GM18867 (cell line): ENCODE results near the gene KCTD3.
A peak's percentile ranks its signal among the peaks of the same experiment; 100 is the strongest.

Experiments
- ATAC-seq: cut with Tn5 transposase; IDR thresholded peaks from one replicate; pipeline ENCODE4 v1.9.1; 2021; ENCODE audit warnings: mild to moderate bottlenecking, moderate library complexity; ENCODE audit not compliant: unreplicated experiment

The KCTD3 gene

DNA sequence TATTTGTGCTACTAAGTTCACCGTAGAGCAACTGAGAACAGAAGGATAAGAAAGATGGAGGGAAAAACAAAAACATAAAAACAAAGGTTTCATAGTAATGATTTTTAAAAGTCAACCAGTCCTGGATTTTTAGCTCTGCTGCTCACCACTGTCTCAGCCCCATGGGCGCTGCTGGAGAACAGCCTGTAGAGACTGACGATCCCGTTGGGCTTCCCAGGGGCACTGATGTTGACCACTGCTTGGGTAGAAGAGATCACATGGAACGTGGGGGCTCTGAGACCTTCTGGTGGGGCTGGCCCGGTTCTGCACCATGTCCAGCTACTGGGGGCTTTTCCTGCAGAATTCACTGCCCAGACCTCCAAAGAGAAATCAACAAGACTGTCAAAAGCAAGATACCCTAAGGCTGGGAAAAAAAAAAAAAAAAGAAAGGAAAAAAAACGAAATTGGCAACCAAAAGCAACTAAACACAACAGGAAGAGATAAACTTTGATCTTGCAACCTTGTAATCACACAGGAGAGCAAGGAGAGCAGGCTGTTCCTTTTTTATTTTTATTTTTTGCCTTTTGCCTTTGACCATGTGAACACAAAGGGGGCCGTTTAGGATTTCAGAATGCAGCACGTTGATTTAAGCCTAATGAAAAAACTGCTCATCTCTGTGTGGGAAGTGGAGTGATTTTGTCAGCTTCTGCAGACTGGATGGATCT is 83.5 kb downstream of the KCTD3 start:
- ATAC-seq: no peak

DNA sequence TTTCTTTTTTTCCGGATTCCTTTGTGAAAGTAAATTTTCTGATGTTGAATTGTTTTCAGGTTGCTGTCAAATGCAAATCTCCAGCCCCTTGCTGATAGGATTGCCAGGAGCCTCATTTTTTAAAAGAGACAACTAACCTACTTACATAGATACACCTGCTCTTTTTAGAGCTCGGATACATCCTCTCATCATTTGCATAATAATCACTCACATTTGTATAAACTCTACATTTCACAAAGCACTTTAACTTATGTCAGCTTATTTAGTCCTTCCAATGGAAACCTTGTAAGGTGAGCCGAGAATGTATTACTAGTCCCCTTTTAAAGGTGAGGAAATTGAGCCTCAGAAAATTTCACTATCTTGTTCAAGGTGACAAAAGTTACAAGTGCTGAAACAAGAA is 84.8 kb downstream of the KCTD3 start:
- no peak for ATAC-seq

DNA sequence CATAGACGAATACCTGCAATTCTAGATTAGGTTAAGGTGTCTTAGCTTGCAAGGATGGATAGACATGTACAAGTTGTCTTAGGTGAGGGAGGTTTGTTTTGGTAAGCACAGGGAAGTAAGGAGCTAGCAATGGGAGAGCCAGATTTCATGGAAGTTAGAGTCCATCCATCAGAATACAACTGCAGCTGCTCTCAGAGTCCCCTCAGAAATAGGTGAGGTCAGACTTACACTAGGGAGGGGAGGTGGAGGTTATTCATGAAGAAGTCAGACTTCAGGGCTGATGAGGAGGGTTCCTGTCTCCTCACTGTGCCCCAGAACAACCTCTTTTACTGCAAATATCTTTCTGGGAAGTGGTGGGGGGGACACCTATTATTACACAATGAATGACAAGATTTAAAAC is 85.3 kb downstream of the KCTD3 start:
- ATAC-seq: no peak

DNA sequence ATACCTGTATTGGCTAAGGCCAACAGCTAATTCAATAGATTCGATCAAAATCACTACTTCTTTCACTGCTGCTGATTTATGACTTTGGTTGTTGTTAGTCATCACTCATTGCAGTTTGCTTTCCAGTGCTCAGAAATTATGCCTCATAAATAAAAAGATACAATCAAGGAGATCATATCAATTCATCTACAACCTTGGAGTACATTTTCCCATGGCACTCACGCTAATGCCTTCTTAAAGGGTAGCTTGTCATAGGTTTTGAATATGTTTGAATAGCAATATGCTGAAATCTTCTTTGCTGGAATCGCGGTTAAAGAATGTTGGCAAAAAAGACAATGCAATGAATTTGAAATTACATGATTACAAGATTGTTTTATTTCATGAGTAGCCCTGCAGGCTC is 89.9 kb downstream of the KCTD3 start:
- no peak for ATAC-seq

- no peak for ATAC-seq
These were observed 93.2 kb downstream of the KCTD3 start for GRCh38 chr1:215660259-215660658.

- ATAC-seq: no peak
These were observed 93.9 kb downstream of the KCTD3 start for GRCh38 chr1:215661033-215661432.

DNA sequence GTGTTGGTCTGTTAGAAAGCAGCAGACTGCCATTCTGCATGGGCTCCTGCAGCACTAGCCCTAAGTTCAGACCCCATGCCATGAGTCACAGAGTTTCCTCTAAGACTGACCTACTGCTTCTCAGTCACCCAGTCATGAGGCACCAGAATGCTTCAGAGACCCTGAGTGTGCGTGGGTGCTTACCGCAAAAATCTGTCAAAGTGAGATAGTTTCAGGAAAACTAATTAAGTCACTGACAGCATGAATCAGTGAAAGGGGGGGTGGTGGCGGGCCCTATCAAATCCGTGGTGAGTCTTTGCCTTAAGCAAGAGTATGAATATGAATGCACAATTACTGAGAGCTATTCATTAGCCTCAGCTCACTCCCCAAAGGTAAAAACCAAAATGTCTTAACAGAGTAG is 98.1 kb downstream of the KCTD3 start:
- ATAC-seq: peak; percentile 53

- ATAC-seq: no peak
These were observed 100.7 kb downstream of the KCTD3 start for GRCh38 chr1:215667761-215668160.

DNA sequence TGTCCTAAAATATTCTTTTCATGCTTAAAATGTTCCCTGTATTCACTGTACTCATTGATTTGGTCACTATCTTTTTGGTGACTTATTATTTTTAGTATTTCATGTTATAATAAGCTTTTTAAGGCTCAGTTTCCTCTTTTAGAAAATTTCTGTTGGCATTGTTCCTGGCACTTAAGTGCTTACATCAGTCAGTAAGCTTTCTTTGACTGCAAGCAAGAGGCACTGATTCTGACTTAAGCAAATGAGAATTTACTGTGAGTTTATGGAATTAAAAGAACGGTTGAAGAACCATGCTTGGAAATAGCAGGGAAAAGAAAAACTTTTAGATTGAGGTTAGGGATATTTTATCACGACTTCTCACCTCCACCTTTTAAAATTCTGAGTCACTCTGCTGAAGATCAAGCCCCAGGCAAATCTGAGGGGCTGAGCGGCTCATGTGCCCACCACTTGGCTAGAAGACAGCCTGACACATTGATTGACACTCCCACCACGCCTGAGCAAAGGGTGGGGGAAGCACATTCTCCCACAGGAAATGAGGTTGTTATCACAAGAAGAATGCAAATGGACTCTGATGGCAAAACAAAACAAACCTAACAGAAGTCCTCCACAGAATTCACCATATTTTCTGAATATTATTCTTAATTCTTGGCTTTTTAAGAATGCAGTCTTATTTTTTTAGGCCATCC is 102.8 kb downstream of the KCTD3 start:
- no peak for ATAC-seq
